ENCODE data around the gene NOL6. TPM values are rescaled to one million over a fixed set of nuclear protein-coding genes. Genes with fewer than 3 reads are reported as not detected.

NOL6 gene
- 20.5 and 42.9 TPM in 2 replicates for total RNA-seq

GRCh38 chr9:33473643-33474352 is at the start of gene NOL6:
TSS of gene NOL6 (minus strand) at chr9:33473924. CDS start at chr9:33473842, 82 bp downstream.

GRCh38 chr9:33446946-33447798 is 26.6 kb downstream of the NOL6 start, which contains the start of gene AQP3:
TSS of gene AQP3 (minus strand) at chr9:33447593. CDS start at chr9:33447530, 63 bp downstream.

Other genes starting within 250 kb of the NOL6 start
- gene SPINK4, start 233.8 kb downstream of the NOL6 start, total RNA-seq: not detected in 2 replicates
- 27.8 and 33.8 TPM in 2 replicates for gene BAG1, start 209.2 kb downstream of the NOL6 start, total RNA-seq
- 64.1 and 68.0 TPM in 2 replicates for gene CHMP5, start 208.9 kb downstream of the NOL6 start, total RNA-seq
- 17.5 and 18.2 TPM in 2 replicates for gene NFX1, start 183.4 kb downstream of the NOL6 start, total RNA-seq
- gene AQP7, start 71.4 kb downstream of the NOL6 start, total RNA-seq: not detected in 2 replicates
- gene AQP3, start 26.3 kb downstream of the NOL6 start, total RNA-seq: 23.4 and 30.4 TPM in 2 replicates
- 1.8 and 1.9 TPM in 2 replicates for gene ANKRD18B, start 50.3 kb upstream of the NOL6 start, total RNA-seq

Data from hair follicular keratinocyte (primary cell).